ENCODE data around the gene SLC25A15.
A peak's percentile ranks its signal among the peaks of the same experiment; 100 is the strongest.

SLC25A15 gene

DNA sequence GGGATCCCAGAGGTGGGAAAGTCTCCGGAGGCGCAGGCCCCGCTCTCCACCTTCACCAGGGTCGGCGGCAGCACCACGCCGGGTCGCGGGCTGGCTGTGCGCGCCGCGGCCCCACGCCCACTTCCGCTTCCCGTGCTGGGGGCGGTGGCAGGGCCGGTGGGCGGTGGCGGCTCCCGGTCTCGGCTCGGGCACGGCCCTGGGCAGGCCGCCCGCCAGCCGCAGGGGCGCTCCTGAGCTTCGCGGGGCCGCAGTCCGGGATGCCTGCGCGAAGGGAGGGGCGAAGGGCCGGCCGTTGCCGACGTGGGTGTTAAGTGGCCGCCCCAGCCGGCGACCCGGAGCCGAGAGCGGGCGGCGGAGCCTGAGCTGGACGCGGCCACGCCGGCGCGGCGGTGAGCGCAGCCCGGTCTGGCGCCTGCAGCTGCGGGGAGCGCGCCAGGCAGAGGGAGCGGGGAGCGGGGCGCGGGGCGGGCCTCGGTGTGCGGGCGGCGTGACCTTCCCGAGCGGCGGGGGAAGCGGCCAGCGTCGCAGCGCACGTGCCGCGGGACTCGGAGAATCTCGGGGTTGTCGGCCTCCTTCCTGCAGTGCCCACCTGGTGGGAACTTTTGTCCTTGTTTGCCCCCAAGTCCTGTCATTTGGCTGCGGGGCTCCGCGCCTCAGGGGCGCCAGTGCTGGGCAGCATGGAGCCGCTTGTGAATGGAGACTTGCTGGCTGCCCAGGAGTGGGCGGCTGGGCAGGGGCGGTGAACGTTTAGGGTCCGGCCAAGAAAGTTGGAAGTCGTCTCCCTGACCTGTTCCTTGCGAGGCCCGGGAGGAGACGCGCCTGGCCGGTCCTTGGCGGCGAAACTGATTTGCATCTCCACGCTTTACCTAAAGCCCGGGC lies at the start of gene SLC25A15:
SLC25A15 (plus strand) TSS at position 337 of the 879 bp plus-strand sequence. CDS start 3,616 bp downstream, outside the sequence.
- TF ChIP-seq, protein P1, sequence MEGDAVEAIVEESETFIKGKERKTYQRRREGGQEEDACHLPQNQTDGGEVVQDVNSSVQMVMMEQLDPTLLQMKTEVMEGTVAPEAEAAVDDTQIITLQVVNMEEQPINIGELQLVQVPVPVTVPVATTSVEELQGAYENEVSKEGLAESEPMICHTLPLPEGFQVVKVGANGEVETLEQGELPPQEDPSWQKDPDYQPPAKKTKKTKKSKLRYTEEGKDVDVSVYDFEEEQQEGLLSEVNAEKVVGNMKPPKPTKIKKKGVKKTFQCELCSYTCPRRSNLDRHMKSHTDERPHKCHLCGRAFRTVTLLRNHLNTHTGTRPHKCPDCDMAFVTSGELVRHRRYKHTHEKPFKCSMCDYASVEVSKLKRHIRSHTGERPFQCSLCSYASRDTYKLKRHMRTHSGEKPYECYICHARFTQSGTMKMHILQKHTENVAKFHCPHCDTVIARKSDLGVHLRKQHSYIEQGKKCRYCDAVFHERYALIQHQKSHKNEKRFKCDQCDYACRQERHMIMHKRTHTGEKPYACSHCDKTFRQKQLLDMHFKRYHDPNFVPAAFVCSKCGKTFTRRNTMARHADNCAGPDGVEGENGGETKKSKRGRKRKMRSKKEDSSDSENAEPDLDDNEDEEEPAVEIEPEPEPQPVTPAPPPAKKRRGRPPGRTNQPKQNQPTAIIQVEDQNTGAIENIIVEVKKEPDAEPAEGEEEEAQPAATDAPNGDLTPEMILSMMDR (IDR thresholded peaks at IDR 0.05; ENCODE audit: control extremely low read depth, extremely low read depth, low read depth, missing control alignments): peak; percentile 43
- DNase-seq (ENCODE audit: extremely low spot score): peak; percentile 89
- ChIA-PET POLR2A (interaction anchor here (0.5 to 1.4 kb wide), 2 partner anchors 144 to 271 kb away, joined by 4 read pairs; partner anchors contain the start of gene WBP4), CTCF (interaction anchor here (1.0 to 6.0 kb wide), 15 partner anchors 9 to 265 kb away, joined by 3 to 63 read pairs (median 4); no protein-coding TSS in a partner anchor)

DNA sequence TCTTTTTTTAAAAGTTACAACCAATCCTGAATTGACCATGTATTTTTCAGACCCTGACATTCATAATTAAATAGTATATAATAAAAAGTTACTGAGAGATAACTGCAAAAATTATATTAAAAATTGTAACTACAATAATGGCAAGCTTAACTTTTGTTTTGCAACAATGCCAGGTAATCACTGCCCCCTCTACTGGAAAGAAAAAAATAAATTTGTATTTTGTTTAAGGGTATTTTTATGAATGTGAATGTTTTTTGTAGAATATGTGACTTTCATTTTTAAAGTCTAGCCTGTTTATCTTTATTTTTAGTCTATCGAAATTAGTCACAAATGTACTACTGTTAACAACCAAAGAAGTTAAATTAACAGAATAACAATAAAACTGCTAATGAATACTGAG lies 40.1 kb upstream of the SLC25A15 start:
- ChIA-PET POLR2A (no interaction called here), CTCF (interaction anchor here (1.0 to 1.4 kb wide), 2 partner anchors 81 to 303 kb away, joined by 3 to 4 read pairs; no protein-coding TSS in a partner anchor)
- TF ChIP-seq, protein P1 (IDR thresholded peaks at IDR 0.05; ENCODE audit: control extremely low read depth, extremely low read depth, low read depth, missing control alignments): no peak
- DNase-seq (ENCODE audit: extremely low spot score): no peak

GRCh38 chr13:40755082-40755700 lies 34.2 kb upstream of the SLC25A15 start:
- no peak for DNase-seq (ENCODE audit: extremely low spot score)
- ChIA-PET POLR2A (no interaction called here), CTCF (no interaction called here)
- TF ChIP-seq, protein P1 (IDR thresholded peaks at IDR 0.05; ENCODE audit: control extremely low read depth, extremely low read depth, low read depth, missing control alignments): no peak

DNA sequence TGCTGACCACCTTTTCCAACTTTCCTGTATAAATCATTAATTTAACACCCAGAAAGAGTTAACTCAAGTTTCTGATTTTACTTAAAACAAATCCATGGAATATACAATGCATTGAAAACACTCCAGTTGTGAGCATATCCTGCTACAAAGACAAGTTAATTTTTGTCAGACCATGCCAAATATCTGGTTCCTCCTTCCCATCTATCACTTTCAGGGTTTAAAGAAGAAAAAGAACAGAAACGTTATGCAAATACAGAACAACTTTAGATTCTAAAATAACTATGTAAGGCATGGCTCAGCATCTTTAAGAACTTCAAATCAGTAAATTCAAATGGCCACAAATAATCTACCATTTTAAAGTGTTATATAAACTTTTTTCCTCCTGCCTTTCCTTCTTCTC lies 33.4 kb upstream of the SLC25A15 start:
- DNase-seq (ENCODE audit: extremely low spot score): no peak
- TF ChIP-seq, protein P1 (IDR thresholded peaks at IDR 0.05; ENCODE audit: control extremely low read depth, extremely low read depth, low read depth, missing control alignments): no peak
- POLR2A ChIA-PET: no interaction called here
- CTCF ChIA-PET: interaction anchor here (1.5 kb wide), 1 partner anchor 12 kb away, joined by 4 read pairs; no protein-coding TSS in a partner anchor

DNA sequence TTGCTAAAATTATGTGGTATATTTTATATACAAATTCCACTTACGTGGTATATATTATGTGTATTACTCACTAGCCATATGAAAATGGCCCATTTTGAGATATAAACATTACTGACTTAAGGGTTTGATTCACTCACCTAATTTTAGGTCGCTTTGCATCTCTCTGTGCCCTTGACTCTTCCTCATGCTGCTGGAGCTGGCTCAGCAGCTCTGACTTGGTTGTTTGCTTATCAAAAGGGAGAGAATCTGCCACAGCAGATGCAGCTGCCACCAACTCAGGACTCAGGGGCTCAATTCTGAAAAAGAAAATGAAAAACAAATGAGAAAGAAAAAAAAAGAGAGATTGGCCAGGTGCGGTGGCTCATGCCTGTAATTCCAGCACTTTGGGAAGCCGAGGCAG lies 30.6 kb upstream of the SLC25A15 start:
- POLR2A ChIA-PET: no interaction called here
- CTCF ChIA-PET: no interaction called here
- DNase-seq (ENCODE audit: extremely low spot score): no peak
- TF ChIP-seq, protein P1 (IDR thresholded peaks at IDR 0.05; ENCODE audit: control extremely low read depth, extremely low read depth, low read depth, missing control alignments): no peak

- POLR2A ChIA-PET: no interaction called here
- CTCF ChIA-PET: interaction anchor here (1.4 kb wide), 2 partner anchors 15 to 19 kb away, joined by 6 to 13 read pairs; no protein-coding TSS in a partner anchor
- TF ChIP-seq, protein P1 (IDR thresholded peaks at IDR 0.05; ENCODE audit: control extremely low read depth, extremely low read depth, low read depth, missing control alignments): no peak
- DNase-seq (ENCODE audit: extremely low spot score): no peak
Measured at GRCh38 chr13:40762849-40763248, 26.6 kb upstream of the SLC25A15 start.
